B cell (primary cell): Measurements from ENCODE around the gene KRTAP3-1. TPM values are rescaled to one million over a fixed set of nuclear protein-coding genes. Genes with fewer than 3 reads are reported as not detected.

Experiments used
- ATAC-seq: fragments of 200-7000 bp; cut with Tn5 transposase; one replicate; pipeline ENCODE4 v1.10.0; 2021; ENCODE audit warnings: low read depth, mild to moderate bottlenecking, moderate number of reproducible peaks, moderate library complexity
- CTCF ChIA-PET: fragments of 350-600 bp; sonication (Branson Sonifier 250); formaldehyde crosslinking; loops from one replicate; lab custom pipeline; 2021; ENCODE audit warnings: antibody characterized with exemption, inconsistent platforms; lab: Charles Lee
- POLR2A ChIA-PET: fragments of 350-600 bp; sonication (Branson Sonifier 250); formaldehyde crosslinking; loops from one replicate; lab custom pipeline; 2021; ENCODE audit warnings: antibody characterized with exemption; lab: Charles Lee
- DNase-seq: peaks from one replicate; pipeline ENCODE4 v3.0.0; 2013
- H2AFZ ChIP-seq: 2 replicates; pipeline ENCODE4 v1.6.1; 2012; ENCODE audit warnings: mild to moderate bottlenecking, low read depth, low read length; ENCODE audit not compliant: insufficient read depth, poor library complexity, severe bottlenecking
- H3K27ac ChIP-seq, 2 donors: 1 replicate in 1 of 2; 2 replicates in 1 of 2; pipeline ENCODE4 v1.5.1; 2012 to 2013; ENCODE audit warnings: low read length in 2 of 2, mild to moderate bottlenecking in 2 of 2, moderate library complexity in 1 of 2
- H3K27me3 ChIP-seq, 4 experiments: fragments of 200-600 bp in 1 of 4; sonication (generic) in 1 of 4; replicated peaks in 1 of 4; 1 replicate in 2 of 4; 2 replicates in 2 of 4; pipeline versions ENCODE4 v1.6.1 to v1.7.0; 2013 to 2016; ENCODE audit warnings: low read length in 3 of 4, mild to moderate bottlenecking in 2 of 4, mixed read lengths in 1 of 4, moderate library complexity in 1 of 4; ENCODE audit not compliant: insufficient read depth in 4 of 4, control insufficient read depth in 3 of 4; ENCODE audit errors: control extremely low read depth in 1 of 4
- H3K36me3 ChIP-seq, 2 experiments: replicated peaks in 1 of 2; 1 replicate in 1 of 2; 2 replicates in 1 of 2; pipeline versions ENCODE4 v1.6.1 to v1.7.1; 2013; ENCODE audit warnings: low read length in 1 of 2; ENCODE audit not compliant: insufficient read depth in 2 of 2, control insufficient read depth in 1 of 2; ENCODE audit errors: control extremely low read depth in 1 of 2, extremely low read depth in 1 of 2
- H3K4me1 ChIP-seq, 2 donors: fragments of 200-600 bp in 1 of 2; sonication (generic) in 1 of 2; 1 replicate in 1 of 2; 2 replicates in 1 of 2; pipeline versions ENCODE4 v1.5.1 to v1.6.1; 2013 to 2017; ENCODE audit warnings: low read length in 2 of 2; ENCODE audit not compliant: control insufficient read depth in 2 of 2, insufficient read depth in 2 of 2
- H3K4me2 ChIP-seq: replicated peaks from 2 replicates; pipeline ENCODE3; 2012; ENCODE audit warnings: mild to moderate bottlenecking, low read depth, low read length; ENCODE audit not compliant: poor library complexity, severe bottlenecking
- H3K4me3 ChIP-seq, 5 experiments: fragments of 200-600 bp in 1 of 5; sonication (generic) in 1 of 5; 1 replicate in 3 of 5; 2 replicates in 2 of 5; pipeline versions ENCODE4 v1.5.1 to v1.7.0; 2011 to 2016; ENCODE audit warnings: low read length in 4 of 5, mild to moderate bottlenecking in 4 of 5, low read depth in 2 of 5, control low read depth in 1 of 5, moderate library complexity in 1 of 5; ENCODE audit not compliant: insufficient read depth in 1 of 5; ENCODE audit errors: control extremely low read depth in 1 of 5, extremely low read depth in 1 of 5
- H3K79me2 ChIP-seq: fragments of 200-600 bp; sonication (generic); one replicate; pipeline ENCODE4 v1.6.0; 2016; ENCODE audit warnings: low read length; ENCODE audit not compliant: control insufficient read depth, insufficient read depth
- H3K9ac ChIP-seq: fragments of 200-600 bp; sonication (generic); 2 replicates; pipeline ENCODE4 v1.6.1; 2017; ENCODE audit warnings: mild to moderate bottlenecking, low read length, moderate library complexity
- H3K9me3 ChIP-seq, 3 donors: one replicate each; pipeline versions ENCODE4 v1.6.1 to v1.7.1; 2013; ENCODE audit warnings: low read length in 2 of 3; ENCODE audit not compliant: control insufficient read depth in 2 of 3, insufficient read depth in 1 of 3; ENCODE audit errors: control extremely low read depth in 1 of 3
- H4K20me1 ChIP-seq: 2 replicates; pipeline ENCODE4 v1.6.0; 2012; ENCODE audit warnings: mild to moderate bottlenecking, low read length; ENCODE audit not compliant: insufficient read depth, control insufficient read depth, poor library complexity, severe bottlenecking
- H3K27ac Mint-ChIP-seq: one replicate; pipeline ENCODE4 v1.8.0; 2021; ENCODE audit warnings: mixed read lengths
- H3K27me3 Mint-ChIP-seq: one replicate; pipeline ENCODE4 v1.8.0; 2021; ENCODE audit warnings: mixed read lengths
- H3K4me1 Mint-ChIP-seq: one replicate; pipeline ENCODE4 v1.8.0; 2021; ENCODE audit warnings: mixed read lengths
- H3K4me3 Mint-ChIP-seq: one replicate; pipeline ENCODE4 v1.8.0; 2021; ENCODE audit warnings: mixed read lengths
- H3K9me3 Mint-ChIP-seq: one replicate; pipeline ENCODE4 v1.8.0; 2022; ENCODE audit warnings: mixed read lengths; ENCODE audit not compliant: insufficient read depth
- CTCF ChIP-seq: fragments of 200-600 bp; IDR thresholded peaks from one replicate; pipeline ENCODE4 v1.8.0; 2022; ENCODE audit warnings: antibody characterized with exemption, mild to moderate bottlenecking
- EZH2 ChIP-seq: IDR thresholded peaks from 2 replicates; pipeline ENCODE4 v1.6.1; 2012; ENCODE audit warnings: borderline replicate concordance, low read depth, mild to moderate bottlenecking, moderate library complexity, low read length; ENCODE audit not compliant: insufficient read depth, poor library complexity, severe bottlenecking
- WGBS: methylation state at CpG from one replicate; pipeline ENCODE4 v1.1.5; 2013; ENCODE audit warnings: missing lambda C conversion rate; ENCODE audit not compliant: insufficient coverage; 5-methylcytosine and 5-hydroxymethylcytosine counted together
- intact Hi-C: fragments of 100-400 bp; cut with micrococcal nuclease; formaldehyde crosslinking; loops from one replicate; pipeline ENCODE4 v1.10.0; 2022
- polyA plus RNA-seq: library from polyadenylated mRNA; depleted of rRNA; stranded (reverse); fragments of >200 nt; gene quantifications from 2 replicates; pipeline ENCODE4 v1.2.3, GENCODE V29; 2012
- total RNA-seq, 2 donors: library from RNA; stranded (reverse); fragments of 120-200 nt in 1 of 2; gene quantifications; 1 replicate in 1 of 2; 2 replicates in 1 of 2; pipeline versions ENCODE4 v1.2.3 to v1.2.4, GENCODE V29; 2013 to 2022

Gene KRTAP3-1
- total and polyA plus RNA-seq, 2 donors (not counting 1 experiment from before 2014, with no cell fraction given), result not detected

- 40% methylated on average over 1 of the region's 3 CpGs for WGBS
- intact Hi-C loops, result no loop called here
- CTCF ChIA-PET, result no interaction called here
Measured at GRCh38 chr17:41018541-41018940, 9.6 kb upstream of the KRTAP3-1 start.

More at GRCh38 chr17:41018541-41018940, 9.6 kb upstream of the KRTAP3-1 start:
- H2AFZ ChIP-seq, result no peak overlapping the region
- H3K4me2 ChIP-seq, result no peak overlapping the region
- no peak overlapping the region for H3K9ac ChIP-seq
- Mint-ChIP-seq H3K9me3 (peaks cover 11% of the 10 kb centered on the region), H3K27ac (no peak overlapping the region), H3K4me3 (no peak overlapping the region), H3K4me1 (no peaks in the 10 kb centered on the region), H3K27me3 (peaks cover 33% of the 10 kb centered on the region)
- ATAC-seq (no peak), DNase-seq (no peak)
- peaks cover 0 to 5% (median 0%) of the 10 kb centered on the region in 3 donors for H3K9me3 ChIP-seq
- no peaks in the 10 kb centered on the region for H3K4me1 ChIP-seq
- H3K4me3 ChIP-seq, result no peak overlapping the region
- no peaks in the 10 kb centered on the region for H3K36me3 ChIP-seq
- no peaks in the 10 kb centered on the region for H3K27me3 ChIP-seq
- H4K20me1 ChIP-seq, result no peaks in the 10 kb centered on the region
- no peak for TF ChIP-seq CTCF
- no peak for TF ChIP-seq EZH2
- POLR2A ChIA-PET, result no interaction called here
- no peaks in the 10 kb centered on the region for H3K79me2 ChIP-seq
- H3K27ac ChIP-seq, result no peak overlapping the region
